ENCODE results near the gene CIBAR2.

Gene CIBAR2

GRCh38 chr16:85112364-85112763 is at the start of gene CIBAR2:
Gene CIBAR2, minus strand, starts transcription at chr16:85112472. Its CDS starts 120 bp downstream, at chr16:85112352.
- no peak for DNase-seq

GRCh38 chr16:85159179-85159980 is 47.1 kb upstream of the CIBAR2 start:
- DNase-seq = no peak

GRCh38 chr16:85158743-85159178 is 46.5 kb upstream of the CIBAR2 start:
- no peak for DNase-seq

GRCh38 chr16:85157813-85158742 is 45.8 kb upstream of the CIBAR2 start:
- DNase-seq = peak; percentile 5

- no peak for DNase-seq
Measured at GRCh38 chr16:85157372-85157771, 45.1 kb upstream of the CIBAR2 start.

GRCh38 chr16:85156869-85157268 is 44.6 kb upstream of the CIBAR2 start:
- DNase-seq = no peak

- no peak for DNase-seq
Measured at GRCh38 chr16:85156440-85156839, 44.2 kb upstream of the CIBAR2 start.

GRCh38 chr16:85153656-85154091 is 41.4 kb upstream of the CIBAR2 start:
- no peak for DNase-seq

- DNase-seq = no peak
Measured at GRCh38 chr16:85153046-85153445, 40.8 kb upstream of the CIBAR2 start.

- no peak for DNase-seq
Measured at GRCh38 chr16:85152414-85153030, 40.2 kb upstream of the CIBAR2 start.

GRCh38 chr16:85151603-85152413 is 39.5 kb upstream of the CIBAR2 start:
- no peak for DNase-seq

- no peak for DNase-seq
Measured at GRCh38 chr16:85151079-85151602, 38.9 kb upstream of the CIBAR2 start.

- no peak for DNase-seq
Measured at GRCh38 chr16:85150331-85150940, 38.2 kb upstream of the CIBAR2 start.

GRCh38 chr16:85149776-85150175 is 37.5 kb upstream of the CIBAR2 start:
- DNase-seq = no peak

GRCh38 chr16:85148931-85149330 is 36.7 kb upstream of the CIBAR2 start:
- DNase-seq = no peak

GRCh38 chr16:85146922-85147651 is 34.8 kb upstream of the CIBAR2 start:
- no peak for DNase-seq

GRCh38 chr16:85146532-85146797 is 34.2 kb upstream of the CIBAR2 start:
- DNase-seq = no peak

GRCh38 chr16:85145734-85146531 is 33.7 kb upstream of the CIBAR2 start:
- DNase-seq = no peak

- no peak for DNase-seq
Measured at GRCh38 chr16:85145188-85145587, 32.9 kb upstream of the CIBAR2 start.
